Testis (tissue), 3 donors: ENCODE measurements around the gene FBXO8. TPM values are rescaled to one million over a fixed set of nuclear protein-coding genes. Genes with fewer than 3 reads are reported as not detected.

Source experiments
- DNase-seq: peaks from one replicate; pipeline ENCODE4 v3.0.0-alpha.2; 2019
- H3K27ac ChIP-seq, 2 donors: fragments of 200-600 bp; sonication (generic); one replicate each; pipeline ENCODE4 v1.5.1; 2019
- H3K27me3 ChIP-seq: fragments of 200-600 bp; sonication (generic); one replicate; pipeline ENCODE4 v1.5.1; 2019
- H3K36me3 ChIP-seq: fragments of 200-600 bp; sonication (generic); one replicate; pipeline ENCODE4 v1.5.1; 2017; ENCODE audit warnings: low read depth; ENCODE audit errors: missing control alignments
- H3K4me1 ChIP-seq: fragments of 200-600 bp; sonication (generic); one replicate; pipeline ENCODE4 v1.5.1; 2019
- H3K4me3 ChIP-seq, 2 donors: fragments of 200-600 bp; sonication (generic); one replicate each; pipeline ENCODE4 v1.5.1; 2017 to 2019
- H3K9me3 ChIP-seq: fragments of 200-600 bp; sonication (generic); one replicate; pipeline ENCODE4 v1.5.1; 2017
- CTCF ChIP-seq, 3 experiments: fragments of 450-650 bp in 2 of 3; fragments of 200-600 bp in 1 of 3; sonication (generic) in 1 of 3; IDR thresholded peaks; one replicate each; pipeline ENCODE4 v1.5.1; 2016 to 2019; ENCODE audit warnings: antibody characterized with exemption in 3 of 3, mild to moderate bottlenecking in 2 of 3, moderate library complexity in 1 of 3
- POLR2A ChIP-seq: fragments of 450-650 bp; IDR thresholded peaks from one replicate; pipeline ENCODE4 v1.6.1; 2017; ENCODE audit warnings: antibody characterized with exemption, mild to moderate bottlenecking, moderate library complexity
- WGBS, 2 donors: methylation state at CpG; one replicate each; pipeline ENCODE4 v1.1.5; 2018; 5-methylcytosine and 5-hydroxymethylcytosine counted together
- intact Hi-C: fragments of 100-400 bp; cut with DNase I; formaldehyde crosslinking; loops from one replicate; pipeline ENCODE4 v1.15.1; 2023; ENCODE audit warnings: low total_unique reads
- polyA plus RNA-seq: library from polyadenylated mRNA; stranded (reverse); fragments of 350-450 nt; fragmentation: Illumina TruSeq; extraction: RNeasy Lipid Tissue Mini Kit (QIAGEN cat#74804); gene quantifications from one replicate; pipeline ENCODE4 v1.2.3, GENCODE V29; 2014; ENCODE audit warnings: low read depth, low replicate concordance; ENCODE audit not compliant: insufficient read depth
- total RNA-seq, 2 donors: library from RNA; depleted of rRNA; stranded (reverse); fragments of >200 nt; gene quantifications; one replicate each; pipeline ENCODE4 v1.2.3, GENCODE V29; 2016

Gene FBXO8
- total and polyA plus RNA-seq, 3 donors from 2014 or later, result 22.6 to 25.5 (median 24.5) TPM

- Histone ChIP-seq H3K4me1 (peaks cover 5% of the 10 kb centered on the region), H3K27me3 (no peaks in the 10 kb centered on the region), H3K4me3 (no peak overlapping the region), H3K9me3 (no peaks in the 10 kb centered on the region), H3K27ac (no peak overlapping the region), H3K36me3 (no peaks in the 10 kb centered on the region)
- 71 to 75% methylated on average over 6 of the region's 6 CpGs for WGBS, 2 donors
- TF ChIP-seq CTCF (IDR thresholded peaks at IDR 0.05), result no peak
- TF ChIP-seq POLR2A, result no peak
- intact Hi-C loops, result no loop called here
- no peak for DNase-seq
Measured at GRCh38 chr4:174210952-174211490, 72.4 kb downstream of the FBXO8 start.

- Histone ChIP-seq H3K4me1 (no peaks in the 10 kb centered on the region), H3K27me3 (no peaks in the 10 kb centered on the region), H3K4me3 (no peak overlapping the region), H3K27ac (no peak overlapping the region), H3K9me3 (no peaks in the 10 kb centered on the region), H3K36me3 (no peaks in the 10 kb centered on the region)
- TF ChIP-seq CTCF (IDR thresholded peaks at IDR 0.05) (no peak), POLR2A (no peak)
- no peak for DNase-seq
- intact Hi-C loops, result no loop called here
- WGBS, 2 donors, result 84 to 85% methylated on average over 2 of the region's 2 CpGs
Measured at GRCh38 chr4:174210354-174210753, 73.1 kb downstream of the FBXO8 start.

- no peak for TF ChIP-seq POLR2A
- TF ChIP-seq CTCF (IDR thresholded peaks at IDR 0.05), result no peak
- Histone ChIP-seq H3K27ac (no peak overlapping the region), H3K9me3 (no peaks in the 10 kb centered on the region), H3K36me3 (no peaks in the 10 kb centered on the region), H3K4me1 (no peaks in the 10 kb centered on the region), H3K4me3 (no peak overlapping the region), H3K27me3 (no peaks in the 10 kb centered on the region)
- 35 to 36% methylated on average over 1 of the region's 1 CpG for WGBS, 2 donors
- no peak for DNase-seq
- intact Hi-C loops, result no loop called here
Measured at GRCh38 chr4:174209341-174209740, 74.1 kb downstream of the FBXO8 start.

- Histone ChIP-seq H3K36me3 (no peaks in the 10 kb centered on the region), H3K4me1 (no peaks in the 10 kb centered on the region), H3K4me3 (no peak overlapping the region), H3K27me3 (no peaks in the 10 kb centered on the region), H3K9me3 (no peaks in the 10 kb centered on the region), H3K27ac (no peak overlapping the region)
- no peak for DNase-seq
- intact Hi-C loops, result no loop called here
- WGBS, 2 donors, result 82 to 83% methylated on average over 3 of the region's 3 CpGs
- TF ChIP-seq POLR2A (no peak), CTCF (IDR thresholded peaks at IDR 0.05) (no peak)
Measured at GRCh38 chr4:174207367-174207766, 76.1 kb downstream of the FBXO8 start.

- no peaks in the 10 kb centered on the region for H3K27me3 ChIP-seq
- no peak overlapping the region for H3K4me3 ChIP-seq
- no peaks in the 10 kb centered on the region for H3K4me1 ChIP-seq
- no peaks in the 10 kb centered on the region for H3K9me3 ChIP-seq
- no peak for DNase-seq
- TF ChIP-seq CTCF (IDR thresholded peaks at IDR 0.05) (no peak), POLR2A (no peak)
- intact Hi-C loops, result no loop called here
- H3K36me3 ChIP-seq, result no peaks in the 10 kb centered on the region
- WGBS, 2 donors, result 64 to 66% methylated on average over 9 of the region's 9 CpGs
- no peak overlapping the region for H3K27ac ChIP-seq
Measured at GRCh38 chr4:174204164-174204831, 79.2 kb downstream of the FBXO8 start.
